HUDEP-2 (cell line): ENCODE data around the gene GPX3.
A peak's percentile ranks its signal among the peaks of the same experiment; 100 is the strongest.

ENCODE experiments used
- DNase-seq, 76 experiments: peaks; one replicate each; lab custom pipeline; 2025; ENCODE audit not compliant: unreplicated experiment in 76 of 76; lab: John Stamatoyannopoulos, UW

GPX3 gene, protein sequence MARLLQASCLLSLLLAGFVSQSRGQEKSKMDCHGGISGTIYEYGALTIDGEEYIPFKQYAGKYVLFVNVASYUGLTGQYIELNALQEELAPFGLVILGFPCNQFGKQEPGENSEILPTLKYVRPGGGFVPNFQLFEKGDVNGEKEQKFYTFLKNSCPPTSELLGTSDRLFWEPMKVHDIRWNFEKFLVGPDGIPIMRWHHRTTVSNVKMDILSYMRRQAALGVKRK

DNA sequence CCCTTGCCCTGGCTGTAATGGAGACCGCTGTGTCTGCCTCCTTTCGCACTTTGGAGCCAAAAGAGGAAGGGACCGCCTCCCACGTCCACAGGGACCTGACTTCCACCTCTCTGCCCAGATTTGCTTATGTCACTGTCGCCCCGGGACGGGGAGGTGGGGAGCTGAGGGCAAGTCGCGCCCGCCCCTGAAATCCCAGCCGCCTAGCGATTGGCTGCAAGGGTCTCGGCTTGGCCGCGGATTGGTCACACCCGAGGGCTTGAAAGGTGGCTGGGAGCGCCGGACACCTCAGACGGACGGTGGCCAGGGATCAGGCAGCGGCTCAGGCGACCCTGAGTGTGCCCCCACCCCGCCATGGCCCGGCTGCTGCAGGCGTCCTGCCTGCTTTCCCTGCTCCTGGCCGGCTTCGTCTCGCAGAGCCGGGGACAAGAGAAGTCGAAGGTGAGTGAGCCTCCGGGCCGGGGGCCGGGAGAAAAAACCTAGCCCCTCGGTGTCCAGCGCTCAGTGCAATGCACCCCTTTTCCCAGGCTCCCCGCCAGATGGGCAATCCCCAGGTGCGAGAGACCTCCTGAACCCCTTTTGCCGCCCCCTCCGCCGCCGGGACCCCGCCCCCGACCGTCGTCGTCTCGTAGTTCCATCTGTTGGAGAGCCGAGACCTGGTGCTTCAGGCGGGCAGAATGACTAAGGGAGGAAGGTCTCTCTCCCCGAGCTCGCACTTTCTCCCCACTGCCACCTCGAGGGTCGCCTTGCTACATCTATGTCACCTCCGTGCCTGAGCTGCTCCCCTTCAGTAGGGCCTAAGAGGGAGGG is at the start of gene GPX3:
Gene GPX3, plus strand, starts transcription at position 288 of the 807 bp plus-strand sequence. Its CDS starts 64 bp downstream, at position 352.
- peak in 4 of 76 experiments; percentile 2 to 9 (median 6) for DNase-seq

GRCh38 chr5:150978590-150978989 is 41.8 kb upstream of the GPX3 start:
- DNase-seq = no peak

- DNase-seq = no peak
These were observed 32.6 kb upstream of the GPX3 start for GRCh38 chr5:150987746-150988145.

DNA sequence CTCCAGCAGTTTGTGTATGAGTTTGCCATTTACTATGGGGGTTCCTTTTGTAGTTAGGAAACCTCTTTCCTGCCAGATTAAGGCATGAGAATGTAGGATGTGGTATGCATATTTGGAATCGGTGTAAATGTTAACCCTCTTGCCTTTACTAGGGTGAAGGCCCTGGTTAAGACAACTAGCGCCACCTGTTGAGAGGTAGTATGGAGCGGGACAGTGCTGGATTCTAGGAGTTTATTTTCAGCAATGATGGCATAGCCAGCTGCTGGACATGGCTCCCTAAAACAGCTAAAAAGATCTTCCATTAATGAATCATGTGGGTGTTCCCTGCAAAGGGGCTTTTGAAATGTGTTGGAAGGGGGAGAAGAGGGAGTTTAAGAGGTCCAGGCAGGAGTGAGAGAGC is 30.7 kb upstream of the GPX3 start:
- peak in 8 of 76 experiments; percentile 0 to 14 (median 6) for DNase-seq

GRCh38 chr5:150992705-150993104 is 27.7 kb upstream of the GPX3 start:
- DNase-seq = no peak

- no peak for DNase-seq
These were observed 27.0 kb upstream of the GPX3 start for GRCh38 chr5:150993422-150993821.

DNA sequence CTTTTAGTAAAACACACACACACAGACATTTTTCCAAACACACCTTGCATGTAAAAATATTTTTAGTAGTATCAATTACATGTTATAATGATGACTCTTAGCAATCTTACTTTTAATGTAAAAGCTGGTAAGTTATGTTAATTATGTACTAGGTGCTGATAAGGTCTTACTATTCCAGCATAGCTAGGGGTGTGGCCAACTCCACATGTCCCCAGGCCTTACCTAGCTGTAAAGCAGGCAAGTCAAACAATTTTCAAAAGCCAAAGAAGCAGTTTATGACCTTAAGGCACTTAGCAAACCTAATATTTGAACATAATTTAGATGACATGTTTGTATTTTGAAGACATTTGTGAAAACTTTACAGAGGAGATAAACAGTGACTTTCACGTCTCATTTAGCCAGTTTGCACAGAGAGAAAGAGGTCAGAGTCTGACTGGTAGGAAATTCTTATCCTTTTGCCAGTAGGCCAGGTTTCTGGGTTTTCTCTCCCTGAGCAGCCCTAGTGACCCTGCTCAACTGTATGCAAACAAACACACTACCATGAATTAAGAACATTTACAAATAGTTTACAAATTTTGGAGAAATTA is 26.5 kb upstream of the GPX3 start:
- no peak for DNase-seq

DNA sequence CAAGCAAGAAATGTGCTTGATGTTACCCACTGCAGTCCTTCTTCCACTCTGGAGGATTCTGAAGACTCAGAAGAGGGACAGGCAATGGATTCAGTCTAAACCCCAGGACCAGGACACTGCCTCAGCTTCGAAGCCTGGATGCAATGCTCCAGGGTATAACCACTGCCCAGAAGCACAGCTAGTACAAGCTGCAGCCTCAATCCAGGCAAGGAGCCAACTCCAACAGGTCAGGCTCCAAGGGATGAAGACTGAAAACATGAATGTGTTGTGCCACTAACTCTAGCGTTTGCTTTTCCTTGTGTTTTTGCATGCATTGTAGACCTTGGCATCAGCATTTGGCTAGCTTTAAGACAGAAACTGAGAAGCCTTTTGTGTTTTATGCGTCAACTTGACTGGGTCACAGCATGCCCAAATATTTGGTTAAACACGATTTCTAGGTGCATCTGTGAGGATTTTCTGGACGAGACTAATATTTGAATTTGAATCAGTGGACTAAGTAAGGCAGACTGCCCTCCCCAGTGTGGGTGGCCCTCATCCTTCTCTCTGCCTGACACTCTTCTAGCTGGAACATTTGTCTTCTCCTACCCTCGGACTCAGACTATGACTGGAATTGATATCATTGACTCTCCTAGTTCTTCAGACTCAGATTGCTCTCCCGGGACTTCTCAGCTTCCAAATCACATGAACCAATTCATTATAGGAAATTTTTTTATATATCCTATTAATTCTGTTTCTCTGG is 20.5 kb upstream of the GPX3 start:
- no peak for DNase-seq

DNA sequence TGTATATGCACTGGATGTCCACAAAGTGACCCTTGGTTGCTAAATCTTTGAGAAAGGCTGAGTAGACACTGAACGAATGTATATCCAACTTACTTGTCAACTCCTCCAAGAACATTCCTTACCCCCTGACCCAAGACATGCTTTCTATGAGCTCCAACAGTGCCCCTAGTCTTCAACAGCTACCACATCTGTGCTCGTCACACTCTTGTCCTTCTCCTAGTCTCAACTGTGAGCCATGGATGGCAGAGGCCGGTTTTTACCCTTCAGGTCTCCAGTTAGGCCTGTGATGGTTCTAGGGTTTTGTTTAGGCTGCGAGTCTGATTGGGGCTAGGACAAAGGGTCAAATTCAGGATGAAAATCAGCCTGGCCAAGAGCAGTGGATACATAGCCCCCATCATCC is 19.0 kb upstream of the GPX3 start:
- no peak for DNase-seq

GRCh38 chr5:151002250-151002649 is 18.1 kb upstream of the GPX3 start:
- DNase-seq = peak in 12 of 76 experiments; percentile 2 to 34 (median 12)

DNA sequence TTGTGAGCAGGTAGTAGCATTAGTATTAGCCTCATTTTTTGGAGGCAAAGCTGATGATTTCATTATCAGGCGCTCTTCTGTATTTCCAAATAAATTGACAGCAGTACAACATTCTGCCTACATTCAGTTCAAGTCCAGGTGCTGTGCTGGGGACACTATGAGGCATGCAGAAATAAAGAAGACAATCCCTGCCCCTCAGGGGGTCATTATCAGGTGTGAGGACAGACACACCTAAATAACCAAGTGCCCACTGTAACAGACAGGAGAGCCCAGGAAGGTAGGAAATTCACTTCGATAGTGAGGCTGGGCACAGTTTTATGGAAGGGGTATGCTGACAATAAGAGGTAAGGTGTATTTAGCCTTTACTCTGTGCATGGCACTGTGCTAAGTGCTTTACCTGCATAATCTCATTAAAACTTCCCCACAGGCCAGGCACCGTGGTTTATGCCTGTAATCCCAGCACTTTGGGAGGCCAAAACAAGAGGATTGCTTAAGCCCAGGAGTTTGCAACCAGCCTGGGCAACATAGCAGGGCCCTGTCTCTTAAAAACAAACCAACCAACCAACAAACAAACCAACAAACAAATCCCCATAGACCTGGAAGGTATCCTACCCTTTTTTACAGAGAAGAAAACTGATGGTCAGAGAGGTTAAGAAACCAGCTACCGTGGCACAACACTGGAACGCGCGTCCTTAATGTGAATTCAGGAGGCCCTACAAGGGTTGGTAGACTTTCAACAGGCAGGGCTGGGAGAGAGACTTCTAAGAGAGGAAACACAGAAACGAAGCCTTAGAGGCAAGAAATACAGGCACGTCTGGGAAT is 17.5 kb upstream of the GPX3 start:
- no peak for DNase-seq

GRCh38 chr5:151003503-151003860 is 16.9 kb upstream of the GPX3 start:
- no peak for DNase-seq

- DNase-seq = no peak
These were observed 15.9 kb upstream of the GPX3 start for GRCh38 chr5:151004499-151004898.

DNA sequence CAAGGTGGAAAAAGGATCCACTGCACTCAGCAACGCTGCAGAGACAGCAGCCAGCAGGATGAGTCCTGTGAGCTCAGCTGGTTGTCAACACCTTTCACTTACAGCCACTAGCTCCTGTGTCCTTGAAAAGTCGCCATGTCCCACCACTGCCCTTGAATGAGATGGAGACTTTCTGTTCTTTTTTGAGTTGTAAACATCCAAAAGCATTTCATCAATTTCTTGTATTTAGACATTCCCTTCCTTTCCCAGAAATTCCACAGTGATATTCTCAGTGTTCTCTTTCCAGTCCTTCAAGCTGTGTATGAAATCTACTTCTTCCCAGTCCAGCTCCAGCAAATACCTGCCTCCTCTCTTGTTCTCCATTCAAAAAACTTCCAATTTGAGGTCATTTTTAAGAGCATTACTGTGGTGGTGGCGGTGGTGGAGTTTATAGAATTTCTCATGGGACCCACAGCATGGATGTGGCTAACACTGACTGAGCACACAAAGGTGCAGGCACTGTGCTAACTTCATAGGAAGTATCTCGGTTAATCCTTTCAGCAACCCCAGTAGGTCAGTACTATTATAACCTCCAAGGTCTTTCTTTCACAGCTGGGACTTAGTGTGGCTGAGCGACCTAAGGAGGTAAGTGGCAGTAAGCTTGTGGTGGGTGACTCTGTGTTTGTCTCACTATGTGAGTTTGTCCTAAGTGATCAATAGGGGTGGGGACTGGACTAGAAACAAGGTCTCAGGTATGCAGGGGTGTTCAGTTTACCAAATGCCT is 15.0 kb upstream of the GPX3 start:
- no peak for DNase-seq

- no peak for DNase-seq
These were observed 14.3 kb upstream of the GPX3 start for GRCh38 chr5:151005950-151006576.

GRCh38 chr5:151006704-151007334 is 13.6 kb upstream of the GPX3 start:
- DNase-seq = no peak

DNA sequence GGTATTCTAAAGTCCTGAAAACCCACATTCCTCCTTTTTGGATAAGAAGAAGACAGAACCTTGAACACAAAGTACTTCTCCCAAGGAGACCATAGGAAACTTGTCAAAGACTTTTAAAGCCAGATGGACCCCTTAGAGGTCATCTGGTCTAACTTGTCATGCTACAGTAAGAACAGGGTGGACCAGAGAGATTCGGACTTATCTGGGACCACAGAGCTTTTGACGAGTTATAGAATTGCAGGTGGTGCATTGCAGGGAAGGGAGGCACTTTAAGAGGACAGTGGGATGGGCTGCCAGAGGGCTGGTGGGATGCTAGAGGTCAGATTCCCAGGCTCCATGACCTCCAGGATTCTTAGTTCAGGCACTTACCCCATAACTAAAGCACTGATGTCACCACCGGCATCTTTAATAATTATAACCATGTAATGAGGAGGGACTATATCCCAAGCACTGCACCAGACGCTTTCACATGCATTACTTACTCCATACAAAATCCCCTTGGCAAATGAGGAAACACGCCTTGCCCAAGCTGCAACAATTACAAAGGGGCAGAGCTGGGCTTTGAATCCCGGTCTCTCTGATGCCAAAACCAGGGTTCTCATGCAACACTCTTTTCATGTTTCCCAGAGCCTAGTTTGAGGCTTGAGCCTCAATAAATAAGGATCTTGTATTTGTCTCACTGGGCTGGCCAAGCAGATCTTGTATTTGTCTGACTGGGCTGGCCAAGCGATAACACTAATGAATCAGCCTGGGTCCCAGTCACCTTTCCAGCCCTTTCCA is 12.8 kb upstream of the GPX3 start:
- no peak for DNase-seq

GRCh38 chr5:151008210-151008491 is 12.2 kb upstream of the GPX3 start:
- no peak for DNase-seq
